Activated CD4-positive, alpha-beta T cell treated with anti-CD3 and anti-CD28 coated beads, Interleukin-2, amount 50 U/mL, for 1 hour (primary cell): ENCODE results near the gene HS1BP3.

Experiments
- DNase-seq: peaks from one replicate; pipeline ENCODE4 v3.0.0-alpha.2; 2020

The HS1BP3 gene

GRCh38 chr2:20626698-20627513, 24.0 kb downstream of the HS1BP3 start:
- DNase-seq, result no peak

- no peak for DNase-seq
Measured at GRCh38 chr2:20626392-20626697, 24.6 kb downstream of the HS1BP3 start.

DNA sequence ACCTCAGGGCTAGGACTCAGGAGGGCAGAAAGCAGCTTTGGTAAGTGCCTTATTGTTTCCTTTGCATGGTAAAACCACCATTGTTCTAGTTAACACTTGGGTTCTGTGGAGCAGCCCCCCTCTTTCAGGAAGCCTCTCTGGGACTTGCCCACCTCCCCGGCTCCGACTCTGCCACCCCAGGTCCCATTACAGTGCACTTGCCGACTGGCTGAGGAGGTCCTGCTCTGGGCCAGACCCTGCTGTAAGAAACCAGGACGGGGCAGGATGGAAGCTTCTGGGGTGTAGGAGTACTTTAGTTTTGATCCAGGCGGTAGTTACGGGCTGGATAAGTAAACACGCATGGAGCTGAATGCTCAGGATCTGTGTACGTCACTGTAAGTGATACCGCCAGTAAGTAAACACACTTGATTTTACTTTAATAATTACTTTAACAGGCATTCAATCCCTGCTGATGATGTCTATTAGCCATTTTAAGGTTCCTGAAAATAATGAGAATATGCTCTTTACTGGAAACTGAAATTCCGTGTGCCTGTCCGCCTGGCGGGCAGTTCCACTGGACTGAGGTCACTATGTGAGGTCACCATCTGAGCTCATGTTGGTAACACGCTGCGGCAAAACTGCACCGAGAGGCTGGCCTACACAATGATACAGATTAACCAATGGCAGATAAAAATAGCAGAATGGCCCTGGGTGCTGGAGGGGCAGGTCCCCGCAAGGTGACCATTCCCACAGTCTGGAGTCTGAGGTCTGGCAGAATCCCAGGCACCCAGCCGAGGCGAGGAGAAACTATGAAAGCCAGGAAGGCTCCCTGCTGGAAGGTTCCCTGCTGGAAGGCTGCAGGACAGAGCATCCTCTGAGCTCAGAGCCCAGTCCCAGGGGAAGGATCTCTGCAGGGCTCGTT, 25.2 kb downstream of the HS1BP3 start:
- no peak for DNase-seq

- DNase-seq, result no peak
Measured at GRCh38 chr2:20624884-20625485, 25.9 kb downstream of the HS1BP3 start.

GRCh38 chr2:20624156-20624883, 26.6 kb downstream of the HS1BP3 start:
- no peak for DNase-seq

- DNase-seq, result no peak
Measured at GRCh38 chr2:20623741-20624155, 27.1 kb downstream of the HS1BP3 start.

DNA sequence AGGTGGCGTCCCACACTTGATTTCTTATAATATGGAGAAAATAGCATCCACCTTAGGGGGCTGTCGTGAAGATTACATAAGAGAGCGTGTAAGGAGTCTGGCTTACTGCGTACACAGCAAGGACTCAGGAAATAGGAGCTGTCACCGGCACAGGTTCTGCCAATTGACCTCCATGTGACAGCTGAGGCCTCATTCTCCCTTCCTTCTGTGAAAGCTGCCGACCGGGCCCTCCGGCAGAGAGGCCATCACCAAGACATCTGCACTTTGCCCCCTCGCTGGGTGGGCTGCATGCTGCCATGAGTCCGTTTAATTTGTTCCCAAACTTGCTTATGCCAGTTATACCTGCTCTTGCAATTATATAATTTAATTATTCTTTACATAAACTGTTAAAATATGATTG, 27.7 kb downstream of the HS1BP3 start:
- no peak for DNase-seq

DNA sequence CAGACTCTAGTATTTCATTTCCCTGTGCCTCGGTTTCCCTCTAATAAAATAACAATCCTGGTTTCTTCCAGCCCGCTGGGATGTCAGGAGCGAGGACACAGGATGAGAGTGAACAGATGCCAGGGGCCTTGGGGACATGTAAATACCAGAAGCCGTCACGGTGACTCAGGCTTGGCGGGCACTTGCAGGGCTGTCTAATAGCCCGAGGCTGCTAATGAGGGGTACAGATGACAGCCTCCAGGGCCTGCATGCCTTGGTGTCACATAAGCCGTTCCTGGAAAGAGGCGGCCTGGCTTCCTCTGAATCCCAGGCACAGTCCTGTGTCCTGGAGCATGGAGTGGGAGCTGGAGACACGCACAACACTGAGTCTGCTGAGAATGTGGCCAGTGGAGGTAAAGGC, 28.2 kb downstream of the HS1BP3 start:
- no peak for DNase-seq

- no peak for DNase-seq
Measured at GRCh38 chr2:20622296-20622686, 28.6 kb downstream of the HS1BP3 start.

- no peak for DNase-seq
Measured at GRCh38 chr2:20621366-20622295, 29.3 kb downstream of the HS1BP3 start.

DNA sequence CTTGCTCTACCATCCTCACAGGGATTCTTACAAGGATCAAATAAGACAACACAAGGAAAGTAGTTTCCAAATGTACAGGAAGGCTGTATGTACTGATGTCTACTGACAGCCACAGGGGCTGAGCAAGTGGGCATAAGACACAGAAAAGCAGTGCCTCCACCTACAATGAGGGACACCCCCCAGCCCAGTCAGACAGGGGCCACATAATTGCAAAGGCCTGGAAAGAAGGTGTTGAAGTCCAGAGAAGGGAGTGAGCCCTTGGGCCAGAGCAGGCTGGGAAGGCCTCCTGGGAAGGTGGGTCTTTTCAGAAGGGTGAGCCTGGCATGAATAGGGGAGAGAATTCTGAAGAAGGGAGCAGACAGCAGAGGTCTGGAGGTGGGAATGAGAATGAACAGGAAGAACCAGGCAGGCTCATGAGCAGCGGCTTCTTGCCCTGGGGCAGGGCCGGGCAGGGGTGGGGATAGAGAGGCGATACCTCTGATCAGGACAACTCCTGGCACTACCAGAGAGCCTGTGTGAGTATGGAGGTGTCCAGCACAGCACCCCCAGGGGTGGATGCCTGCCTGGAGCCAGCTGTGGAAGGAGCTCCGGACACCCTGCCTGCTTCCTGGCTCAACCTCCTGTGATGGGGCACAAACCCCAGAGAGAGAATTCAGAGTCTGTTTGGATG, 30.1 kb downstream of the HS1BP3 start:
- no peak for DNase-seq

GRCh38 chr2:20620271-20620681, 30.6 kb downstream of the HS1BP3 start:
- DNase-seq, result no peak

DNA sequence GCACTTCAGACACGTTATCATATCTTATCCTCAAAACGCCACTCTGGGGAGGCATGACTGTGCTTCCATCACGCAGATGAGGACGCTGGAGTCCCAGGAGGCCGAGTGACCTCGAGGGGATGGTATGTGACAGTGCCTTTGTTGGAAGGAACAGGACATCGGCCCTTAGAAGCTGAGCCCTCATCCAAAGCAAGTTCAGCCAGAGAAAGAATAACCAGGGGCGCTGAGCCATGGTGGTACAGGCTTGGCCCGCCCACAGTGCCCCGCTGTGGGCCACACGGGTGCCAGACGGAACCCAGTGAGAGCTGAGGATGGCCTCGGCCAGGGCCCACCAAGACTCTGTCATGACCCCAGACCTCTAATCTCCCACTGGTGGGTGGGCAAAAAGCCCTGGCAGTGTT, 31.3 kb downstream of the HS1BP3 start:
- DNase-seq, result no peak

DNA sequence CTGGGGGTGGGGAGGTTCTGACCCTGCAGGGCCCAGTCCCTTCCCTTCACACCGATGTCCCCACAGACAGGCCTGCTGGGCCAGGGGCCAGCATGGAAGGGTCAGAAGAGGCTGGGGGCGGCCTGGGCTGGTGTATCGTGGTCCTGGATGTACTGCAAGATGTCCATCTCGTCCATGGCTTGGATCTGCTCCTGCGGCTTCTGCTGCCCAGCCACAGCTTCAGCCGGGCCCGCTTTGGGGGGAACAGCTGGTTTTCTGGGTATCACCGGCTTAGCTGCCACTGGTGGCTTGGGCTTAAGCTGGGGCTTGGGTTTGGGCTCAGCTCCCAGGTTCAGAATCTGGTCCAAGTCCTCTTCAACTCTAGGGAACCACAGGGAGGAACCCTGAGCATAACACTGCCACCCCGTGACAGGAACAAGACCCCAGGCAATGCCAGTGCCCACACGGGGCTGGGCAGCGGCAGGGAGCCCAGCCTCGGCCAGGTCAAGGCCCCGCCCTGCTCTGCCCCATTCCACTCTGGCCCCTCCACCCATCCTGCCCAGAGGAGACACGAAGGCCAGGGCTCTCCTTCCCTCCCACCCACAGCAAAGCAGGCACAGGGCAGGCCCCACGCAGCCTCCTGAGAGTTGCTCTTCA, 31.9 kb downstream of the HS1BP3 start:
- DNase-seq, result no peak

- DNase-seq, result no peak
Measured at GRCh38 chr2:20618468-20618885, 32.4 kb downstream of the HS1BP3 start.

GRCh38 chr2:20617892-20618467, 32.9 kb downstream of the HS1BP3 start:
- DNase-seq, result no peak

GRCh38 chr2:20617081-20617575, 33.8 kb downstream of the HS1BP3 start:
- DNase-seq, result no peak

DNA sequence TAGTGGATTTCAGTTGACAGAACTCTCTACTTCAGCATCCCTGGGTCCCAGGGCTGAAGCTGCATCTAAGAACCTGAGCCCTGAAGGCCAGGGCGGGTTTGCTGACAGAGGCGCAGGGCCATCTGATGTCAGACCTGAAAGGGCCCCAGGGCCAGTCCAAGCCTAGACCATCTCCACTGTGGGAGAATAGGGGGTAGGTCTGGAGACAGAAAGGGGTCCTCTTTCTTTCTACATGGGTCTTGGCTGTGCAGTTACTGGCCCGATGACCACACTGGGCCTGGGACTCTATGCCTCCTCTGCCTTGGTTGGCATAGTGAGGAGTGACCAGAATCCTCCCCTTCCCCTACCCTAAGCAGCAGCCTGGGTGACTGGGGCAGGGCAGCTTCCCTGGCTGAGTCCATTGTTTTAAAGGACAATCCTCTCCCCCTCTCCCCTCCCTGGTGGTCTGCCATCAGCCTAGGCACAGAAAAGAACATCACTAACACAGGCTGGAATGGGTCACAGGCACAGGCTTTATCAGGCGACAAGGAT, 34.5 kb downstream of the HS1BP3 start:
- no peak for DNase-seq

GRCh38 chr2:20615466-20616241, 35.2 kb downstream of the HS1BP3 start:
- no peak for DNase-seq
